HEK293 (cell line): ENCODE data around the gene EVA1C.

ENCODE experiments used
- YY1 ChIP-seq: fragments of 450-650 bp; formaldehyde crosslinking; IDR thresholded peaks from 2 replicates; pipeline ENCODE4 v1.5.1; 2018; ENCODE audit warnings: missing biosample characterization, missing genetic modification characterization
- ZBTB8A ChIP-seq: fragments of 450-650 bp; formaldehyde crosslinking; IDR thresholded peaks from 2 replicates; pipeline ENCODE4 v1.5.1; 2016; ENCODE audit warnings: missing biosample characterization, missing genetic modification characterization
- ZNF274 ChIP-seq, 2 experiments: fragments of 200-500 bp in 1 of 2; fragments of 450-650 bp in 1 of 2; sonication (Bioruptor generic) in 1 of 2; formaldehyde crosslinking in 1 of 2; IDR thresholded peaks; 2 replicates each; pipeline versions ENCODE4 v1.5.1 to v1.6.1; 2014 to 2016; ENCODE audit warnings: borderline replicate concordance in 1 of 2, inconsistent platforms in 1 of 2, low read length in 1 of 2, missing biosample characterization in 1 of 2, missing genetic modification characterization in 1 of 2
- ZNF311 ChIP-seq: fragments of 450-650 bp; formaldehyde crosslinking; IDR thresholded peaks from 2 replicates; pipeline ENCODE4 v1.5.1; 2017; ENCODE audit warnings: missing biosample characterization, missing genetic modification characterization, borderline replicate concordance
- ZNF501 ChIP-seq: fragments of 450-650 bp; formaldehyde crosslinking; IDR thresholded peaks from 2 replicates; pipeline ENCODE4 v1.5.1; 2016; ENCODE audit warnings: missing biosample characterization, missing genetic modification characterization
- ZNF561 ChIP-seq: fragments of 450-650 bp; IDR thresholded peaks from 2 replicates; pipeline ENCODE4 v1.5.1; 2018; ENCODE audit warnings: missing biosample characterization, missing genetic modification characterization, borderline replicate concordance
- ZXDB ChIP-seq: fragments of 450-650 bp; formaldehyde crosslinking; IDR thresholded peaks from 2 replicates; pipeline ENCODE4 v1.5.1; 2016; ENCODE audit warnings: missing biosample characterization, missing genetic modification characterization
- TF ChIP-seq, protein P1 (sequence below): fragments of 450-650 bp; formaldehyde crosslinking; IDR thresholded peaks from 2 replicates; pipeline ENCODE4 v1.5.1; 2016; ENCODE audit warnings: missing biosample characterization, missing genetic modification characterization
- TF ChIP-seq, protein P2 (sequence below): fragments of 450-650 bp; formaldehyde crosslinking; IDR thresholded peaks from 2 replicates; pipeline ENCODE4 v1.5.1; 2016; ENCODE audit warnings: missing biosample characterization, missing genetic modification characterization
- TF ChIP-seq, protein P3 (sequence below): fragments of 450-650 bp; formaldehyde crosslinking; IDR thresholded peaks from 2 replicates; pipeline ENCODE4 v1.5.1; 2016; ENCODE audit warnings: missing biosample characterization, missing genetic modification characterization
- TF ChIP-seq, protein P4 (sequence below): fragments of 450-650 bp; formaldehyde crosslinking; IDR thresholded peaks from 2 replicates; pipeline ENCODE4 v1.5.1; 2016; ENCODE audit warnings: missing biosample characterization, missing genetic modification characterization
- TF ChIP-seq, protein P5 (sequence below): fragments of 450-650 bp; formaldehyde crosslinking; IDR thresholded peaks from 2 replicates; pipeline ENCODE4 v1.5.1; 2016; ENCODE audit warnings: missing biosample characterization, missing genetic modification characterization
- TF ChIP-seq, protein P6 (sequence below): fragments of 450-650 bp; formaldehyde crosslinking; optimal IDR thresholded peaks from 2 replicates; pipeline ENCODE3; 2016; ENCODE audit warnings: missing biosample characterization, mild to moderate bottlenecking, missing genetic modification characterization

DNA sequence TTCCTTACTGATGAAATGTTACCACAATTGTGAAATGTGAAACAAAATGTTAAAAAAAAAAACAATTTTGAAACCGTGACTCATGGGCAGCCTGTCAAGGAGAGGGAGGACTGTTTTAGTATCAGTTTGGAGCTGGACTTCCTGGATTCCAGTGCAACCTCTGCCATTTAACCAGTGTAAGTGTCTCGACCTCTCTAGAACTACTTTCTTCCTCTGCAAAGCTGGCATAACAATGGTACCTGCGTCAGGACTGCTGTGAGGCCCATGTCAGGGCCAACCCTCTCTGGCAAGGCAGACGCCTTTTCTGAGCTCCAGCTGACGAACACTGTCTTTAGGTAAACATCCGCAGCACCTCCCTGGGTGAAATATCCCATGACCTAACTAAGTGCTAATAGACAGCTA is 40.6 kb upstream of the EVA1C start:
- TF ChIP-seq ZXDB (no peak), ZNF561 (tag by site-specific recombination) (no peak), ZBTB8A (no peak), ZNF274 (IDR thresholded peaks at IDR 0.05; ENCODE audit: low read length) (no peak), ZNF274 (tag by site-specific recombination; IDR thresholded peaks at IDR 0.05; ENCODE audit: borderline replicate concordance) (no peak), ZNF311 (tag by site-specific recombination) (no peak), ZNF501 (tag by site-specific recombination) (no peak), YY1 (no peak)
- TF ChIP-seq, protein P1, sequence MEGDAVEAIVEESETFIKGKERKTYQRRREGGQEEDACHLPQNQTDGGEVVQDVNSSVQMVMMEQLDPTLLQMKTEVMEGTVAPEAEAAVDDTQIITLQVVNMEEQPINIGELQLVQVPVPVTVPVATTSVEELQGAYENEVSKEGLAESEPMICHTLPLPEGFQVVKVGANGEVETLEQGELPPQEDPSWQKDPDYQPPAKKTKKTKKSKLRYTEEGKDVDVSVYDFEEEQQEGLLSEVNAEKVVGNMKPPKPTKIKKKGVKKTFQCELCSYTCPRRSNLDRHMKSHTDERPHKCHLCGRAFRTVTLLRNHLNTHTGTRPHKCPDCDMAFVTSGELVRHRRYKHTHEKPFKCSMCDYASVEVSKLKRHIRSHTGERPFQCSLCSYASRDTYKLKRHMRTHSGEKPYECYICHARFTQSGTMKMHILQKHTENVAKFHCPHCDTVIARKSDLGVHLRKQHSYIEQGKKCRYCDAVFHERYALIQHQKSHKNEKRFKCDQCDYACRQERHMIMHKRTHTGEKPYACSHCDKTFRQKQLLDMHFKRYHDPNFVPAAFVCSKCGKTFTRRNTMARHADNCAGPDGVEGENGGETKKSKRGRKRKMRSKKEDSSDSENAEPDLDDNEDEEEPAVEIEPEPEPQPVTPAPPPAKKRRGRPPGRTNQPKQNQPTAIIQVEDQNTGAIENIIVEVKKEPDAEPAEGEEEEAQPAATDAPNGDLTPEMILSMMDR (tag by site-specific recombination) = no peak
- TF ChIP-seq, protein P2, sequence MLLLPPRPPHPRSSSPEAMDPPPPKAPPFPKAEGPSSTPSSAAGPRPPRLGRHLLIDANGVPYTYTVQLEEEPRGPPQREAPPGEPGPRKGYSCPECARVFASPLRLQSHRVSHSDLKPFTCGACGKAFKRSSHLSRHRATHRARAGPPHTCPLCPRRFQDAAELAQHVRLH (tag by site-specific recombination) = no peak
- TF ChIP-seq, protein P3, sequence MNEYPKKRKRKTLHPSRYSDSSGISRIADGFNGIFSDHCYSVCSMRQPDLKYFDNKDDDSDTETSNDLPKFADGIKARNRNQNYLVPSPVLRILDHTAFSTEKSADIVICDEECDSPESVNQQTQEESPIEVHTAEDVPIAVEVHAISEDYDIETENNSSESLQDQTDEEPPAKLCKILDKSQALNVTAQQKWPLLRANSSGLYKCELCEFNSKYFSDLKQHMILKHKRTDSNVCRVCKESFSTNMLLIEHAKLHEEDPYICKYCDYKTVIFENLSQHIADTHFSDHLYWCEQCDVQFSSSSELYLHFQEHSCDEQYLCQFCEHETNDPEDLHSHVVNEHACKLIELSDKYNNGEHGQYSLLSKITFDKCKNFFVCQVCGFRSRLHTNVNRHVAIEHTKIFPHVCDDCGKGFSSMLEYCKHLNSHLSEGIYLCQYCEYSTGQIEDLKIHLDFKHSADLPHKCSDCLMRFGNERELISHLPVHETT = no peak
- TF ChIP-seq, protein P4, sequence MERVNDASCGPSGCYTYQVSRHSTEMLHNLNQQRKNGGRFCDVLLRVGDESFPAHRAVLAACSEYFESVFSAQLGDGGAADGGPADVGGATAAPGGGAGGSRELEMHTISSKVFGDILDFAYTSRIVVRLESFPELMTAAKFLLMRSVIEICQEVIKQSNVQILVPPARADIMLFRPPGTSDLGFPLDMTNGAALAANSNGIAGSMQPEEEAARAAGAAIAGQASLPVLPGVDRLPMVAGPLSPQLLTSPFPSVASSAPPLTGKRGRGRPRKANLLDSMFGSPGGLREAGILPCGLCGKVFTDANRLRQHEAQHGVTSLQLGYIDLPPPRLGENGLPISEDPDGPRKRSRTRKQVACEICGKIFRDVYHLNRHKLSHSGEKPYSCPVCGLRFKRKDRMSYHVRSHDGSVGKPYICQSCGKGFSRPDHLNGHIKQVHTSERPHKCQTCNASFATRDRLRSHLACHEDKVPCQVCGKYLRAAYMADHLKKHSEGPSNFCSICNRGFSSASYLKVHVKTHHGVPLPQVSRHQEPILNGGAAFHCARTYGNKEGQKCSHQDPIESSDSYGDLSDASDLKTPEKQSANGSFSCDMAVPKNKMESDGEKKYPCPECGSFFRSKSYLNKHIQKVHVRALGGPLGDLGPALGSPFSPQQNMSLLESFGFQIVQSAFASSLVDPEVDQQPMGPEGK (tag by site-specific recombination) = no peak
- TF ChIP-seq, protein P5, sequence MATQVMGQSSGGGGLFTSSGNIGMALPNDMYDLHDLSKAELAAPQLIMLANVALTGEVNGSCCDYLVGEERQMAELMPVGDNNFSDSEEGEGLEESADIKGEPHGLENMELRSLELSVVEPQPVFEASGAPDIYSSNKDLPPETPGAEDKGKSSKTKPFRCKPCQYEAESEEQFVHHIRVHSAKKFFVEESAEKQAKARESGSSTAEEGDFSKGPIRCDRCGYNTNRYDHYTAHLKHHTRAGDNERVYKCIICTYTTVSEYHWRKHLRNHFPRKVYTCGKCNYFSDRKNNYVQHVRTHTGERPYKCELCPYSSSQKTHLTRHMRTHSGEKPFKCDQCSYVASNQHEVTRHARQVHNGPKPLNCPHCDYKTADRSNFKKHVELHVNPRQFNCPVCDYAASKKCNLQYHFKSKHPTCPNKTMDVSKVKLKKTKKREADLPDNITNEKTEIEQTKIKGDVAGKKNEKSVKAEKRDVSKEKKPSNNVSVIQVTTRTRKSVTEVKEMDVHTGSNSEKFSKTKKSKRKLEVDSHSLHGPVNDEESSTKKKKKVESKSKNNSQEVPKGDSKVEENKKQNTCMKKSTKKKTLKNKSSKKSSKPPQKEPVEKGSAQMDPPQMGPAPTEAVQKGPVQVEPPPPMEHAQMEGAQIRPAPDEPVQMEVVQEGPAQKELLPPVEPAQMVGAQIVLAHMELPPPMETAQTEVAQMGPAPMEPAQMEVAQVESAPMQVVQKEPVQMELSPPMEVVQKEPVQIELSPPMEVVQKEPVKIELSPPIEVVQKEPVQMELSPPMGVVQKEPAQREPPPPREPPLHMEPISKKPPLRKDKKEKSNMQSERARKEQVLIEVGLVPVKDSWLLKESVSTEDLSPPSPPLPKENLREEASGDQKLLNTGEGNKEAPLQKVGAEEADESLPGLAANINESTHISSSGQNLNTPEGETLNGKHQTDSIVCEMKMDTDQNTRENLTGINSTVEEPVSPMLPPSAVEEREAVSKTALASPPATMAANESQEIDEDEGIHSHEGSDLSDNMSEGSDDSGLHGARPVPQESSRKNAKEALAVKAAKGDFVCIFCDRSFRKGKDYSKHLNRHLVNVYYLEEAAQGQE = no peak
- TF ChIP-seq, protein P6, sequence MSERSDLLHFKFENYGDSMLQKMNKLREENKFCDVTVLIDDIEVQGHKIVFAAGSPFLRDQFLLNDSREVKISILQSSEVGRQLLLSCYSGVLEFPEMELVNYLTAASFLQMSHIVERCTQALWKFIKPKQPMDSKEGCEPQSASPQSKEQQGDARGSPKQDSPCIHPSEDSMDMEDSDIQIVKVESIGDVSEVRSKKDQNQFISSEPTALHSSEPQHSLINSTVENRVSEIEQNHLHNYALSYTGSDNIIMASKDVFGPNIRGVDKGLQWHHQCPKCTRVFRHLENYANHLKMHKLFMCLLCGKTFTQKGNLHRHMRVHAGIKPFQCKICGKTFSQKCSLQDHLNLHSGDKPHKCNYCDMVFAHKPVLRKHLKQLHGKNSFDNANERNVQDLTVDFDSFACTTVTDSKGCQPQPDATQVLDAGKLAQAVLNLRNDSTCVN (tag by site-specific recombination) = no peak
